ENCODE data around the gene PHF10. TPM values are rescaled to one million over a fixed set of nuclear protein-coding genes. Genes with fewer than 3 reads are reported as not detected.

PHF10 gene
- total and polyA plus RNA-seq, 8 donors: 10.4 to 115 (median 38.2) TPM

DNA sequence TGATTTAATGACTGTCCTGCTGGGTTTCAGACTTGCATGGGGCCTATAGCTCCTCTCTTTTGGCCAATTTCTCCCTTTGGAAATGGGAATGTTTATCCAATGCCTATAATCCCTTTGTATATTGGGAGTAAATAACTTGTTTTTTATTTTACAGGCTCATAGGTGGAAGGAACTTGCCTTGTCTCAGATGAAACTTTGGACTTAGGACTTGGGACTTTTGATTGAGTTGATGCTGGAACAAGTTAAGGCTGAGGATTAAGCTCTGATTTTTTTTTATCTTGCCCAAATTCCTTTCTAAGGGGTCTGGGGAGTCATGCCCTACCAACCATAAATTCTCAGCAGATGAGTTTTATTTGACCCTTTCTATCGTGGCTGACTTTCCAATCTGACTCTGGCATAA is 46.0 kb downstream of the PHF10 start:
- Histone ChIP-seq H3K4me1 (no peaks in the 10 kb centered on the region), H3K36me3 (peaks cover 3 to 53% (median 30%) of the 10 kb centered on the region in 4 donors), H3K9me3 (peaks cover 0 to 4% (median 0%) of the 10 kb centered on the region in 4 donors), H3K4me3 (no peak overlapping the region), H3K27me3 (no peaks in the 10 kb centered on the region), H3K27ac (no peak overlapping the region)
- TF ChIP-seq, protein P1, sequence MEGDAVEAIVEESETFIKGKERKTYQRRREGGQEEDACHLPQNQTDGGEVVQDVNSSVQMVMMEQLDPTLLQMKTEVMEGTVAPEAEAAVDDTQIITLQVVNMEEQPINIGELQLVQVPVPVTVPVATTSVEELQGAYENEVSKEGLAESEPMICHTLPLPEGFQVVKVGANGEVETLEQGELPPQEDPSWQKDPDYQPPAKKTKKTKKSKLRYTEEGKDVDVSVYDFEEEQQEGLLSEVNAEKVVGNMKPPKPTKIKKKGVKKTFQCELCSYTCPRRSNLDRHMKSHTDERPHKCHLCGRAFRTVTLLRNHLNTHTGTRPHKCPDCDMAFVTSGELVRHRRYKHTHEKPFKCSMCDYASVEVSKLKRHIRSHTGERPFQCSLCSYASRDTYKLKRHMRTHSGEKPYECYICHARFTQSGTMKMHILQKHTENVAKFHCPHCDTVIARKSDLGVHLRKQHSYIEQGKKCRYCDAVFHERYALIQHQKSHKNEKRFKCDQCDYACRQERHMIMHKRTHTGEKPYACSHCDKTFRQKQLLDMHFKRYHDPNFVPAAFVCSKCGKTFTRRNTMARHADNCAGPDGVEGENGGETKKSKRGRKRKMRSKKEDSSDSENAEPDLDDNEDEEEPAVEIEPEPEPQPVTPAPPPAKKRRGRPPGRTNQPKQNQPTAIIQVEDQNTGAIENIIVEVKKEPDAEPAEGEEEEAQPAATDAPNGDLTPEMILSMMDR (IDR thresholded peaks at IDR 0.05): no peak
- TF ChIP-seq EP300 (IDR thresholded peaks at IDR 0.05) (no peak), POLR2AphosphoS5 (IDR thresholded peaks at IDR 0.05) (no peak), POLR2A (IDR thresholded peaks at IDR 0.05) (no peak)
- DNase-seq: no peak
- WGBS, 5 donors: 78 to 87% (median 81%) methylated on average over 1 of the region's 1 CpG
- intact Hi-C loops (cut with DNase I; ENCODE audit: low total_unique reads): no loop called here

DNA sequence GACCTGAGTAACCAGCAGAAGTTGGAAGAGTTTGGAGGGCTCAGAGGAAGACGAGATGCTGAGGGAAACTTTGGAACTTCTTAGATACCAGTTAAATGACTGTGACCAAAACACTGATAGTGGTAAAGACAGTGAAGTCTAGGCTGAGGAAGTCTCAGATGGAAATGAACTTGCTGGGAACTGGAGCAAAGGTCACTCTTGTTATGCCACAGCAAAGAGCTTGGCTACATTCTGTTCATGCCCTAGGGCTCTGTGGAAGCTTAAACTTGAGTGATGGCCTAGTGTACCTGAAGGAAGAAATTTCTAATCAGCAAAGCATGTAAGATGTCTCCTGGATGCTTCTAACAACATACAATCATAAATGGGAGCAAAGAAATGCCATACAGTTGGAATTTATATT is 47.2 kb downstream of the PHF10 start:
- Histone ChIP-seq H3K9me3 (peaks cover 0 to 4% (median 0%) of the 10 kb centered on the region in 4 donors), H3K27ac (no peak overlapping the region), H3K27me3 (no peaks in the 10 kb centered on the region), H3K4me3 (no peak overlapping the region), H3K4me1 (no peaks in the 10 kb centered on the region), H3K36me3 (peaks cover 2 to 50% (median 27%) of the 10 kb centered on the region in 4 donors)
- intact Hi-C loops (cut with DNase I; ENCODE audit: low total_unique reads): no loop called here
- 91 to 100% (median 96%) methylated on average over 1 of the region's 1 CpG for WGBS, 5 donors
- DNase-seq: no peak
- TF ChIP-seq, protein P1 (IDR thresholded peaks at IDR 0.05): no peak
- TF ChIP-seq POLR2A (IDR thresholded peaks at IDR 0.05) (no peak), POLR2AphosphoS5 (IDR thresholded peaks at IDR 0.05) (no peak), EP300 (IDR thresholded peaks at IDR 0.05) (no peak)

DNA sequence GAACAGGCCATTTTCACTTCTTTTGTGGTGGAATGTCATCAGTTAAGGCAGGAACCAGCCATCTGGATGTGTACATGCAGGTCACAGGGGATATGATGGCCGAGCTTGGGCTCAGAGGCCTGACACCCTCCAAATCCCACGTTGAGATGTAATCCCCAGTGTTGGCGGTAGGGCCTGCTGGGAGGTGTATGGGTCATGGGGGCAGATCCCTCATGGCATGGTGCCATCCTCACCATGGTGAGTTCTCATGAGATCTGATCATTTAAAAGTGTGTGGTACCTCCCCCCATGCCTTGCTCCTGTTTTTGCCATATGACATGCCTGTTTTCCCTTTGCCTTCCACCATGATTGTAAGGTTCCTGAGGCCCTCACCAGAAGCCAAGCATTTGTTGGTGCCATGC is 49.3 kb downstream of the PHF10 start:
- 92 to 94% (median 93%) methylated on average over 3 of the region's 3 CpGs; no CpG with 5 or more reads in 1 of the 5 donors for WGBS, 5 donors
- H3K27me3 ChIP-seq: no peaks in the 10 kb centered on the region
- no peak for DNase-seq
- no peak overlapping the region for H3K4me3 ChIP-seq
- H3K9me3 ChIP-seq: no peaks in the 10 kb centered on the region
- intact Hi-C loops (cut with DNase I; ENCODE audit: low total_unique reads): no loop called here
- no peak overlapping the region for H3K27ac ChIP-seq
- peaks cover 0 to 3% (median 2%) of the 10 kb centered on the region in 4 donors for H3K4me1 ChIP-seq
- H3K36me3 ChIP-seq: peaks cover 0 to 51% (median 31%) of the 10 kb centered on the region in 4 donors
- TF ChIP-seq, protein P1 (IDR thresholded peaks at IDR 0.05): no peak
- TF ChIP-seq POLR2A (IDR thresholded peaks at IDR 0.05) (no peak), EP300 (IDR thresholded peaks at IDR 0.05) (no peak)

DNA sequence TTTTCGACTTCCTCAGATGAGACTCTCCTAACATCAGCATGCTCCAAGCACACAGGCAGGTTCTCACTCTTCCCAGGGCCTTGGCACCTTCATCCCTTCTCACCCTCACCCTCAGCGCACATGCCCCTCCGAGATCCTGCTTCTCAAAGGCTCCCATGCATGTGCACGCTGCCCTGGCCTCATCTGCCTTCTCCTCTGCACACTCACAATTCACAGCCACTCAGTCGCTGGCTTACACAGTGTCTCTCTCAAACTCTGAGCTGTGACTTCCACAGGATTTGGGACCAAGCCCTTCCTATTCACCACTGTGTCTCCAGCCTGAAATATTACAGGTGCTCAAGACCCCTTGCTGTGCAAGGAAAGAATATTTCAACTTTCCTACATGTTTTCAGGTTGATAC is 52.7 kb downstream of the PHF10 start:
- intact Hi-C loops (cut with DNase I; ENCODE audit: low total_unique reads): no loop called here
- TF ChIP-seq POLR2AphosphoS5 (IDR thresholded peaks at IDR 0.05) (no peak), POLR2A (IDR thresholded peaks at IDR 0.05) (no peak), EP300 (IDR thresholded peaks at IDR 0.05) (no peak)
- TF ChIP-seq, protein P1 (IDR thresholded peaks at IDR 0.05): no peak
- Histone ChIP-seq H3K36me3 (peaks cover 4 to 54% (median 39%) of the 10 kb centered on the region in 4 donors), H3K27me3 (no peaks in the 10 kb centered on the region), H3K27ac (no peak overlapping the region), H3K4me3 (no peak overlapping the region), H3K4me1 (peaks cover 0 to 9% (median 3%) of the 10 kb centered on the region in 4 donors), H3K9me3 (no peaks in the 10 kb centered on the region)
- WGBS, 5 donors: 97 to 100% (median 98%) methylated on average over 5 of the region's 5 CpGs
- no peak for DNase-seq
